Stimulated activated naive CD8-positive, alpha-beta T cell treated with anti-CD3 and anti-CD28 coated beads, Interleukin-15, Interleukin-2, amounts not matched to agents 100 ng/mL and 50 ng/mL, for 24 hours (primary cell): ENCODE measurements around the gene SPATA31C2.

Experiments
- H3K27ac Mint-ChIP-seq: one replicate; pipeline ENCODE4 v1.8.0; 2021; ENCODE audit warnings: mild to moderate bottlenecking, mixed read lengths
- H3K27me3 Mint-ChIP-seq: one replicate; pipeline ENCODE4 v1.8.0; 2021; ENCODE audit warnings: mixed read lengths
- H3K36me3 Mint-ChIP-seq: one replicate; pipeline ENCODE4 v1.8.0; 2021; ENCODE audit warnings: low read depth, mixed read lengths
- H3K4me1 Mint-ChIP-seq: one replicate; pipeline ENCODE4 v1.8.0; 2021; ENCODE audit warnings: low read depth, mixed read lengths
- H3K4me3 Mint-ChIP-seq: one replicate; pipeline ENCODE4 v1.8.0; 2021; ENCODE audit warnings: mild to moderate bottlenecking, mixed read lengths
- H3K9me3 Mint-ChIP-seq: one replicate; pipeline ENCODE4 v1.8.0; 2021; ENCODE audit warnings: mixed read lengths

The SPATA31C2 gene

GRCh38 chr9:88106492-88106891, 31.8 kb downstream of the SPATA31C2 start:
- H3K36me3 Mint-ChIP-seq, result no peaks in the 10 kb centered on the region
- peaks cover 36% of the 10 kb centered on the region for H3K27me3 Mint-ChIP-seq
- no peak overlapping the region for H3K27ac Mint-ChIP-seq
- H3K4me3 Mint-ChIP-seq, result no peak overlapping the region
- H3K9me3 Mint-ChIP-seq, result no peaks in the 10 kb centered on the region
- H3K4me1 Mint-ChIP-seq, result no peaks in the 10 kb centered on the region

DNA sequence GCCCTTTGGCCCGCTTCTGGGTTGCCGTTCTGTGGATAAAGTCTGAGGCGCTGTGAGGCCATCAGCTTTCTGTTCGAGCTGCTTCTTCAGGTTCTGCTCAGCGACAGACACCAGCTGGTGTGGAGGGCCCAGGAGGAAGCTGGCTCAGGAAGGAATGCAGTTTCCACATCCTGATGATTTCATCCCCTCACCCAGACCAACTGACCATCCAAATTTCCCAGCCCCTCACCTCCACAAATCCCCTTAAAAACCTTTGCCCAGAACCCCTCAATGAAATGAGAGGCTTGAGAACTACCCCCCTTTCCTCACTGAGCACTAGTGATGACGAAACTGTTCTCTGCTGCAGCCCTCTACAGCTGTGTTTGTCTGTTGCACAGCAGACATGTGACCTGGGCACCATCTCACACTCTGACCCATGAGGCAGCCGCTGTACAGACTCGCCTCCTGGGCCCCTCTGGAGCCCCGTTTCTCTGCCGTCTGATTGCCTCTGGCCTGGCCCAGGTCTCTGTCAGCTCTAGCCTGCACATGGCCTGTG, 45.4 kb downstream of the SPATA31C2 start:
- H3K9me3 Mint-ChIP-seq, result no peaks in the 10 kb centered on the region
- H3K36me3 Mint-ChIP-seq, result no peaks in the 10 kb centered on the region
- no peak overlapping the region for H3K27ac Mint-ChIP-seq
- H3K4me3 Mint-ChIP-seq, result no peak overlapping the region
- no peaks in the 10 kb centered on the region for H3K4me1 Mint-ChIP-seq
- H3K27me3 Mint-ChIP-seq, result peaks cover 10% of the 10 kb centered on the region

DNA sequence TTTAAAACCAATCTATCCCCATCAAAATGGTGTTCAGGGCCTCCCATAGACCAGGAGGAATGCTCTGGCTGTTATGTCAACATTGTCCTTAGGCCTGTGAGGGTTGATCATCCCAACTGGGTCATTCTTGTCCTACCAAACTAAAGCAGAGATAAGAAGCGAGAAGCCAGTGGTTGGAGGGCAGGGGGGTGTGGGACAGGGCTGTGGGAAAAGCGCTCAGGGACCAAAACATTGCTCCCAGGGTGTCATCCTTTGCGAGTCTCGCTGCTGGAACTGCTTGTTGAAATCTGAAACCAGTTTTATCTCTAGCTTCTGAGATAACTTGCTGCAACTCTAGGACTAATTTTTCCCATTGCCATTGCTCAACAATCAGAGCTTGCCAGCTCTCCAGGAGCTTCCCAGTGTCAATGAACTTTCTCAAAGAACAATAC, 48.1 kb downstream of the SPATA31C2 start:
- Mint-ChIP-seq H3K9me3 (no peaks in the 10 kb centered on the region), H3K27me3 (peaks cover 10% of the 10 kb centered on the region), H3K4me3 (no peak overlapping the region), H3K27ac (no peak overlapping the region), H3K4me1 (no peaks in the 10 kb centered on the region), H3K36me3 (no peaks in the 10 kb centered on the region)

DNA sequence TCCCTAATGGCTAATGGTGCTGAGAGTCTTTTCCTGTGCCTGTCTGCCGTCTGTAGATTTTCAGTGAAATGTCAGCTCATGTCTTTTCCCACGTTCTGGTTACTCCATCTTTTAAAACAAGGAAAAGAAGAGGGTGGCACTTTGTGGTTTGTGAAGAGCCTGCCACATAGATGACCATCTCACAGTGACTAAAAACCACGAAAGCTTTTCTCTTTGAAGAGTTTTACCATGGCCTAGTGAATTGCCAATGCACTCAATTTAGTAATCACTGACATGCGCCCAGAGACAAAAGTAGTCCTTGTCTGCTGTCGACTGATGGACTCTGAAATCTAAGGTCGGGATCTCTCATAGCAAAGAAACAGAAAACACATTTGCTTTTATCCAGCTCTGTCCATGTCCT, 50.4 kb downstream of the SPATA31C2 start:
- no peaks in the 10 kb centered on the region for H3K4me1 Mint-ChIP-seq
- H3K27me3 Mint-ChIP-seq, result peaks cover 5% of the 10 kb centered on the region
- no peaks in the 10 kb centered on the region for H3K9me3 Mint-ChIP-seq
- no peak overlapping the region for H3K27ac Mint-ChIP-seq
- no peaks in the 10 kb centered on the region for H3K36me3 Mint-ChIP-seq
- no peak overlapping the region for H3K4me3 Mint-ChIP-seq

GRCh38 chr9:88085476-88085875, 52.8 kb downstream of the SPATA31C2 start:
- Mint-ChIP-seq H3K4me3 (no peak overlapping the region), H3K27me3 (no peaks in the 10 kb centered on the region), H3K36me3 (no peaks in the 10 kb centered on the region), H3K27ac (no peak overlapping the region), H3K9me3 (no peaks in the 10 kb centered on the region), H3K4me1 (no peaks in the 10 kb centered on the region)

- H3K36me3 Mint-ChIP-seq, result no peaks in the 10 kb centered on the region
- peaks cover 3% of the 10 kb centered on the region for H3K27me3 Mint-ChIP-seq
- no peak overlapping the region for H3K27ac Mint-ChIP-seq
- H3K9me3 Mint-ChIP-seq, result no peaks in the 10 kb centered on the region
- no peaks in the 10 kb centered on the region for H3K4me1 Mint-ChIP-seq
- H3K4me3 Mint-ChIP-seq, result no peak overlapping the region
Measured at GRCh38 chr9:88084357-88085183, 53.7 kb downstream of the SPATA31C2 start.
